Activated CD8-positive, alpha-beta memory T cell treated with anti-CD3 and anti-CD28 coated beads, Interleukin-2, amount 50 U/mL, for 24 hours (primary cell): ENCODE results near the gene PITPNM2.
A peak's percentile ranks its signal among the peaks of the same experiment; 100 is the strongest.
"Not testable (repeated sequence)": the region's sequence is repeated elsewhere in the genome, so short reads cannot be mapped to it uniquely, and the experiment has no call there.

Experiments
- DNase-seq: peaks from one replicate; pipeline ENCODE4 v3.0.0-alpha.2; 2020; ENCODE audit errors: extremely low read depth

PITPNM2 gene

DNA sequence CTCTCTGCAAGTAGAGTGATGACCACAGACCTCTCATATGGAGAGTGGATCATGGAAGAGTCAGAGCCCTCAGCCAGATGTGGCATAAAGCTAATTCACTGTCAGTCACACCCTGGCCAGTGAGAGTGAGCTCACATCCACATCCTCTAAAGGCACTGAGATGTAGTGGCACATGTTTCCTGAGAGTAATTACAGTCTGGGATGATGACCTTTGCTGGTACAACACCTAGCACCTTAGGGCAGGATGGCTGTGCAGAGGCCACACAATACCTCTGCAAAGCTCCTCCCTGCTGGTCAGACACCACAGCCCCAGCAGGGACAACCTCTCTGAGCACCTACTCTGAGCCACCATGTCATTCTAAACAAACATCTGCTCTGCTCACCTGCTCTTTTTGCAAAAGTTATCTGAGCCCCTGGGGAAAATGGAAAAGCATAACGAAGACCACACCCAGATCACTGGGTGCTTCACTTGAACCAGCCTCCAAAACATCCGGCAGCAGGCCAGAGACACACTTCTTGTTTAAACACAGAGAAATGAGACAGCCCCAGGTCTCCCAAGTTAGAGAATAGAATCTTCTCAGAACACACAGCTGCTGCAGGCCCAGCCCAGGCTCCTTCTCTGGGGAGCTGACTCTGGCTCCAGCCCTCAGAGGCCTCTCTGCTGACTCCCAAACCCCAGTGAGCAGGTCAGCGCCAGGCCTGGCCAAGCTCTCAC is 30.3 kb downstream of the PITPNM2 start:
- no peak for DNase-seq

DNA sequence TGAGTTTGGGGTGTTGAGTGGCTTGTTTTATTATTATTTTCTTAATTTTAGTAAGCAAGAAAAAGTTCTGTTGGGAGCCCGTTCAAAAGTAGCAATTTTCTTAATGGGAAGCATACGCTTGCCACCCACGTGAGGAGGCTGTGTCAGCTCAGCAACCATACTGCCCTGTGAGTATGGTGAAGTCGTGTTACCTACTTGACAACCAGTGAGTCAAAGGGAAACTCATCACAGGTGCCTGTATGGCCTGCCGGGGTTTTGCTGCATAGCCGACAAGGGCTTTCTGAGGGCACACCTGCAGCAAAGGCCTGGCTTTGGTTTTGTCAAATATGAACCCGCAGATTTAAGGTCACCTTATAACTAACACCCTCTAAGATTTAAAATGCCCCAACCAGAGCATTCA is 31.1 kb downstream of the PITPNM2 start:
- DNase-seq = no peak

DNA sequence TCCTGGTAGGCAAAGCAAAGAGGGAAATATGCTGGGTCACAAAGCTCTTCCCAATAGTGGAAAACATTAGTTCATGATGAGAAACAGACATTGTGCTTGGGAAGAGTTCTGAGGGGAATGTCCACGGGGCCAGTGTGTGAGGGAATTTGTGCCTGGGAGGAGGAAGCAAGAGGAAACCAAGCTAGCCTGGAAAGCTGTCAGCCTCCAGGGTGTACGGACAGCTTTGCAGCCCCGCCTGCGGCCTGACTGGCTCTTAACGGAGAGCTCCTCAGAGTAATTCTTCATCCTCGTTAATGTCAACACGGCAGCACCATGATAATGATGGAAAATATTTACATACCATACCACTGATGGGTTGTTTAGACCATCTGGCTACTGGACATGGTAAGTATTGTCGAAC is 32.4 kb downstream of the PITPNM2 start:
- DNase-seq = no peak

DNA sequence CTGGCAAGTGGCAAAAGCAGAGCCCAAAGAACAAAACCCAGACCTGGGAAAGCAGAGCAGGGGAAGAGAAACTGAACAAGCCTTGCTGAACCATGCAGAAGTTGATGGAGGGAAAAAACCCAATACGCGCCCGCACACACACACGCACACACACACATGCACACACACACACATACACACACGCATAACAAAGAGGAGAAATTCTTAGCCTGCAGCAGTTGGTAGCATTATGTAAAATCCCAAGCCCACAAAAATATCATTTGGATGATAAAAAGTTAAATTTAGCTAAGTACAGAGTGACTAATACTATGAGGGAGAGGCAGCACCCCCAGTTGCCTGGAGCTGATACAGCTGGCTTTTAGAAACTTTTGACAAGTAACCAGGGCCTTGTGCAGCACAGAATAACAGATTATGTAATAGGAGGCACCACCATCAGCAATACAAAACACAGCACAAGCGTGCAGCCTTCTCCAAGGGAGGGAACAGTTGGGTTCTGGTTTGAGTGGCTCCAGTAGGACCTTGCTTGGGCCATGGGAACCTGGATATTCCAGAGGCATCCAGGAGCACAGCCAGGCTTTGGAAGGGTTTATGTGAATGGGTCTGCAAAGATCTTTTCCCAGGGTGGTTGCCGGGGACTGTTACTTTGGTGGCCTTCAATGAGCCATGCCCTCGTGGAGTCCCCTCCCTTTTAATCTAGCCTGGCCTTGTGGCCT is 35.3 kb downstream of the PITPNM2 start:
- no peak for DNase-seq

DNA sequence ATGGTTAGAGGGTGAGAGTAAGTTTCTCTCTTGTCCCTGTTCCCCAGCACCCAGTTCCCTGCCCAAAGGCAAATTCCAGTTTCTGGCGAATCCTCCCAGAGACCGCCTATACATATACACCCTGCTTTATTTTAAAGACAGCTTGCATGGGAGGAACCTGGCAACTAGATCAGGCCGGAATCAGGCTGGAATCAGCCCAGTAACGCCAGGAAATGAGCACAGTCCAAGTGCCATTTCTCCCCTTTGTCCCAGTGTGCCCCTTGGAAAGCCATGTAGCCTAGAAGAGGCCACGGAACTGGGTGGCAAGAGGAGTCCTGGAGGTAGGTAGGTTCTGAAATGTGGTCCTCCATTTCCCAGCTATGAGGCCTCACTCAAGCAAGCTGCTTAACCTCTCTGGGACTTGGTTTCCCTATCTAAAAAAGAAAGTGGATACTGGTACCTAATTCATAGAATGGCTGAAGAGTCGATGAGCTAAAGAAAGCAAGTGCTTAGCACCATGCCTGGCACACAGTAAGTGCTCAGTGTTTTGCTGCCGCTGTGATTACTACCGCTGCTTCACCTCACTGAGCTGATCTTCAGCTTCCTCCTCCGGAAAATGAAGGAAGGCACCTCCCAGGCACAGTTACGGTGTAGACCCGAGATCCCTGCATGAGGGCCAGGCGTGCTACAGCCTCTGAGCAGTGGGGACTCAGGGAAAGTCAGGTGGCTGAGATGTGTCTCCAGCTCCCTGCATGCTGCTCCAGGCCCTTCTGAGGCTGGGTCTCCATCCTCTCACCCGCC is 36.4 kb downstream of the PITPNM2 start:
- DNase-seq = no peak

DNA sequence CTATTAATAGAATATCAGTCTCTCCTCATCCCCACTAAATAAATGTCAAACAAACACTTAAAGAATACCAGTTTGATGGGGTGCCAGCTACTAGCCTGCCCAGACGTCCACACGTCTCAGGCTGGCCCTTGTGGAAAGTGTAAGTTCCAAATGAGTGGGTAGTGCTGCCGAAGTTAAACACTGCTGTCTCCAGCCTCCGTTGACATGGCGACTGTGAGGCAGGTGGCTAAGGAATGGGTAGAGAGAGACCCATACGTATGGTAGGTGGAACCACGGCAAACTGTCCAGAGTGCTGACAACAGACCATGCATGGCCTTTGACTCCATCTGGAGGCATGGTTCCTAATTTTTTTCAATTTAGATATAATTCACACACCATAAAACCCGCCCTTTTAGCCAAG is 37.9 kb downstream of the PITPNM2 start:
- DNase-seq = no peak

DNA sequence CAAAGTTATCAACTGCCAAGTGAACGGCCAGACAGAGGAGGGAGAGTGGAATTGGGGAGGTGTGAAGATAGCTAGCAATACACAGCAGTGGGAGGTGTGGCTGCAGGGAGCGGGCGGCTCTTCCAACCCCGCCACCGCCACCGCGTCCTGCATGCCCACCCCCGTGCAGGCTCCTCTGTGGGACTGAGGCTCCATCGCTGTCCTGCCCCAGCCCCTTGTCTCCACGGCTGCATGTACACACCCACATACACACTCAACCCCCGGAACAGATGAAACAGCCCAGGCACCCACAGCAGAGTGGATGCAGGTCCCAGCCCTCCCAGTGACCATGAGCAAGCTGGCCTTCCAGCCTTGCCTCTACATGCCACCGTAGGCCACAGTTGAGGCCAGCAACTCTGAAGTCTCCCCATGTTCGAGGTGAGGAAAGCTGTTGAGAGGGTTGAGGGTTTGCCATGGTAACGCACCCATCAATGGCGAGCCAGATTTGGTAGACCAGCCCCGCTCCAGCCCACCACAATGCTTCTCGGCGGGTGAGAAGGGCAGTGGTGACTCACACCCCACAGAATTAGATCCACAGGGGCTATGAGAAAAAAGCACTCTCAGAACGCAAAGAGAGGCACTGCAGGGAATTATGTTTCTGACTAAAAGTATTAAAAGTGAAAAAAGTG is 39.3 kb downstream of the PITPNM2 start:
- DNase-seq = no peak

DNA sequence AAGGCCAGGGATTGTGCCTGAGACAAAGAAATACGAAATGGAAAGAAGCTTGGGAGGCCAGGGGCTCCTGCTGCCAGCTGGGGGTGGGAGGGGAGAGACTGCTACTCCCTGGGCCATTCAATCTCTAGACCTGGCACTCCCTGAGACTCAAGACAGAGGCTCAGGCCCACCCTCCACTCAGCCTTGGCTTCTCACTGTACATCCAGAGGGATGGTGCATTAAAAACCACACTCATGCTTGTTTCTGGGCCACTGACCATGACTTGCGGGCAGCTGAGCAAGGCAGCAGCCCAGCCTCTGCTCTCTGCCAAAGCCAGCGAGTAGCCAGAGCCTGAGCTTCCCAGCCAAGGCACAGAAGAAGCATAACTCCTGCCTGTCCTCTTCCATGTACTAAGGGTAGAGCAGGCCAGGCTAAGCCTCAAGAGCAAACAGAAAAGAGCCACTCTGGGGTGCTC is 41.5 kb downstream of the PITPNM2 start:
- no peak for DNase-seq

DNA sequence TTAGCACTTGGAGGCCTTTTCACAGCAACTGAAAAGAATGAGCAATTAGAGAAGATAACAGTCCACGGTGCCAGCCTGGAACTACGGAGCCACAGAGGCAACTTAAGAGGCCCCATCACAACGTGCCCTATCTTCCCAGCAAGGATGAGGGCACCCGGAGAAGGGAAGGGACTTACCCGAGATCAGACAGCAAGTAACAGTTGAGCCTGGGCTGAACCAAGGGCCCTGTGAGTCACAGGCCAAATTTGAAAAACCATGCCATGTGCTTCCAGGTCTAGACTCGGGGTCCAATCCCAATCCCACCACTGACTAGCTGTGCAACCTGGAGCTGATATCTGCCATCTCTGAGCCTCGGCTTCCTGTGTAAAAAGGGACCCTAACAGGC is 42.2 kb downstream of the PITPNM2 start:
- DNase-seq = no peak

DNA sequence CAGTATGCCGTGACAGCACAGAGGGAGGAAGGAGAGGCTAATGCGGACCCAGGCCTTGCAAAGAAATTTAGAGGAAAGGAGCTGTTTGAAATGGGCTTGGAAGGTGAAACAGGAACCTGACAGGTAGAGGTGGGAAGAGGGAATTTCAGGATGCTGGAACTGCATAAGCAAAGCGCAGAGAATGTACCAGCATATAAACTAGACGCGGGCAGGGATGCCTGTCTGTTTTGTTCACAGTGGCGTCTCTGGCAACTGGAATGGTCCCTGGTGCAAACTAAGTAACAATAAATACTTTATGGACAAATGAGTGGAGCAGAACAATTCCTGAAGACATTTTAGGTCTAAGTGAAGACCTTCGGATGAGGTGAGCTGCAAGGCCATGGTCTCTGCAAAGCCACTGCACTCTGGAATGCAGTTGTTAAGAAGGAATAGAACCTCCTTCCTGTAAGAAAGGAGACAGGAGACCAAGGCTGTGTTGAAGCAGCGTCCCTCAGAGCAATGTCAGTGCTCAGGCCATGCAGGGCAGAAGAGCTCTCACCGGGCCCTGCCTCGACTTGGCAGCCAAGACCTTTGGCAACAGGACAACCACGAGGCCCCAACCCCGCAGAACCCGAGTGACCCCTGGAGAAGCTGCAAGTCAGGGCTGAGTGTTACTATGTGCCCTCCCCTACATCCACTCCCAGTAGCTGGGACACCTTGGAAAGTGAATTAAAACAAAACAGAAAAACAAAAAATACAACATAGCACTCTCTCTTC is 42.8 kb downstream of the PITPNM2 start:
- no peak for DNase-seq

DNA sequence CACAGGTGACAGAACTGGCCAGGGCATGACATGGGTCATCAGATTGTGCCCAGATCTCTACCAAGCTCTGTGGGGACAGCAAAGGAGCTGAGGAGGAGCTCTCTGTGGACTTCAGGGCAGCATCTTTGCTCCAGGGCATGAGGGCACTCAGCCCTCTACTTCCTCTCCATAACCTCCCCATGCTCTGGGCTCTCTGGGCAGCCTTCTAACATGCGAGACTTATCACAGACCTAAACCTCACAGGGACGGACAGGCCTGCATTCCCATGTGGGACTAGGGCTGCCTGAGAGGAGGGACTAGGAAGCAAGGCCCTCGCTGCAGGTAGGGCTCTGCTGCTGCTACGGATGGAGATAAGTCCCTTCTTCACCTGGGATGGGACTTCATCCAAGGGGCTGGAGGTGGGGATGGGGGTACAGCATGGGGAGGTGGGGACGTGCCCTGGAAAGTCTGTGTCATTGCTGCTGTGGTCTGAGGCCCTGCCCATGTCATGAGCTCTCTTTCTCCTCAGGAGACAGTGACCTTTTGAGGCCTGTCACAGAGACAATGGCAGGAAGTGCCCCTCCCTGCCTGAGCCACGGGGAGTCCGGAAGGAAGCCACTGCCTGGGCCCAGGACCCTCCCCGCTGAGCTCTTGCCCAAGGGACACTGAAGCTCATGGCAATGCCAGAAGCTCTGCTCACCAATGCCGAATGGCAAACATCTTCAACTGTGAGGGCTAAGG is 44.1 kb downstream of the PITPNM2 start:
- peak; percentile 25 for DNase-seq

DNA sequence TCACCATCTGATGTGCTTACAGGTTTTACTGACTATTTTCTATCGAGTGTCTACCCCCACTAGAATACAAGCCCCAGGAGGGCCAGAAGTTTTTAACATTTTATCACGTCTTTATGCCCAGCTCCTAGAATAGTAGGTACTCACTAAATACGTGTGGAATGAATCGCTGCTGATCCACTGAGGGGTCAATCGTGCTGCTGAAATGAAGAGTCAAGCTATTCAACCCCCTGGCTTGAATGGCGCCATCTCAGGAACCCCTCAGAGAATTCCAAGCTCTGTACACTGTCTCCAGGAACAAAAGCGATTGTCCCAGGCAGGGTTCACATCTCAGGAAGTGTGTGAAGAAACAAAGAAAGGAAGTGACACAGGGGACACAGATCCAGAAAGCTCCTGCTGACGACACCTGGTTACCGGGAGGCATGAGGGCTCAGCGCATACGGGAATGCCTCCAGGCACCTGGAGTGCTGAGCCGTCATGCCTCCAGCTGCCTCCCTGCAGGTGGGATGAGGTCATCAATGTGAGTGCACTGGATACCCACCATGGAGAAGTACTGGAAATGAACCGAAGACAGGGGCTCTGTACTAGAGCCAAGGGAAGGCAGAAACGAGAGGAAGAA is 45.6 kb downstream of the PITPNM2 start:
- DNase-seq = no peak

DNA sequence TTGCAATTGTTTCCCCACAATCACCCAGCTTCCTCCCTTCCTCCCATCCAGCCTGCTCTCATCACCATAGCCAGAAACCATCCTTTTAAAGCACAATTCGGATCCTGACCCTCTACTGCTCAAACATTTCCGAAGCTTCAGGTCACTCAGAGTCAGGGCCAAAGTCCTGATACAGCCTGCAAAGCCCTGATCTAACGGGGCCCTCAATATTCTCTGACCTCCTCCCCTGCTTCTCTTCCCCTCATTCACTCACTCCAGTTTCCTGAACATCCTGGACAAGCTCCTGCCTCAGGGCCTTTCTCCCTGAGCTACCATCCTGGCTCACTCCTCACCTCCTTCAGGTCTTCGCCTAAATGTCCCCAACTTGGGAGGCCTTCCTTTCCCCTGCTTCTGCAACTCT is 46.1 kb downstream of the PITPNM2 start:
- no peak for DNase-seq

DNA sequence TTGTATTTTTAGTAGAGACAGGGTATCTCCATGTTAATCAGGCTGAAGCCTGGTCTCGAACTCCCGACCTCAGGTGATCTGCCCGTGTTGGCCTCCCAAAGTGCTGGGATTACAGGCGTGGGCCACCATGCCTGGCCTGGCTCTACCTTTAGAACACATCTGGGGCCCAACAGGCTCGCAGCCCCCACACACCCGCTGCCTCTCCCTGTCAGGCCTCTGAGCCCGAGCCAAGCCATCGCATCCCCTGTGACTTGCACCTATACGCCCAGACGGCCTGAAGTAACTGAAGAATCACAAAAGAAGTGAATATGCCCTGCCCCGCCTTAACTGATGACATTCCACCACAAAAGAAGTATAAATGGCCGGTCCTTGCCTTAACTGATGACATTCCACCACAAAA is 46.8 kb downstream of the PITPNM2 start:
- not testable (repeated sequence) for DNase-seq

DNA sequence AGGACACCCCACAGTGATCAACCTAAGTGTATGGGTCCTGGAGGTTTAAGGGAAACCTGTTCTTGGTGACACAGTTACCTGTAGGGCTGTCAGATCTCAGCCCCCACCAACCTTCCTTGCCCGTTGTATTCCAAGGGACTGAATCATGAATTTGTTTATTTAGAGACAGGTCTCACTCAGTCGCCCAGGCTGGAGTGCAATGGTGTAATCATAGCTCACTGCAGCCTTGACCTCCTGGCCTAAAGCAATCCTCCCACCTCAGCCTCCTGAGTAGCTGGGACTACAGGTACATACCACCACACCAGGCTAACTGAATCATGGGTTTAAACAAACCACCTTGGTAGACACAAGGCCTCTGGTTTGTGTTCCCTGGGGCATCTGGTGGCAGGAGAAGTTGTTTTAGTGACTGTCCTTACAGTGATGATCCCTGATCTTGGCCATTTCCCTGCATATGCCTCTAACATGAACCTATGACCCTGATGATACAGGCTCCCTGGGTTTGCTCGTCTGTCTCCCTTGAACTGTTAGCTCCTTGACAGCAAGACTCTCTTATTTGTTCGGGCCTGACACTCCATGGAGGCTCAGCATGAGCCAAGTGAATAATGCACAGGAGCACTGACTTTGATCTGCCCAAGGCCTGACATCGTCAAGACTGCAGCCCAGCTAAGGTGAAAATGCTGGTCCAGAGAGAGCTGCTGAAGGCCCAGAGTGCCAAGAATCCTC is 47.9 kb downstream of the PITPNM2 start:
- DNase-seq = no peak

DNA sequence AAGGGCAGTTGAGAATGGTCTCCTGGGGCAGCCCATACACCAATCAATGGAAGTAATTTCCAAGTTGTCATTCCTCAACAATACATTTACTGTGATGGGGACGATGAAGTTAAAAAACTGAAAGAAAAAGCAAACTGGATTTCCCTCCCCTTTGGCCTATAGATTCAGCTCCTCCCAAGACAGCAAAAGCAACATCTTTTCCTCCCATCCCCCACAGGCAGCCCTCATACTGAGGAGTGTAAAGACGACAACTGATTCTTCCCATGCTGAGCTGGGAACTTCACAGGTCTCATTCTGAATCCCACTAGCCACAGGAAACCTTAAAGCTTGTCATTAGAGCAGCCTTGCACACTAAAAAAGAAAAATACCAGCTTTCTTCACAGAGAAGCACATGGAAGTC is 48.5 kb downstream of the PITPNM2 start:
- no peak for DNase-seq

DNA sequence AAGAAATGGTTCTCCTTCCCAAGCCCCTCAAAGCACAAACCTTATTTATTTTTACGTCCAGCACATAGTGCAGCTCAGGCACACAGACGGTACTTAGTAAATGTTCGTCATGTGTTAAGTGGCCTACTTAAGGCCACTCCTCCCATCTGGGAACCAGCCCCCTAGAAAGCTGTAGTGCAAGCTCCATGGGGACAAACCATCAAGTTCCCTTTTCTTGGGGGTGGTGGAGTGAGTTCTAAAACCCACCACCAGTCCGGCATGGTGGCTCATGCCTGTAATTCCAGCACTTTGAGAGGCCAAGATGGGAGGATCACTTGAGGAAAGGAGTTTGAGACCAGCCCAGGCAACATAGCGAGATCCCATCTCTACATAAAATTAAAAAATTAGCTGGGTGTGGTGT is 49.4 kb downstream of the PITPNM2 start:
- DNase-seq = no peak
